Fibroblast of lung (primary cell): ENCODE measurements around the gene REPIN1. TPM values are rescaled to one million over a fixed set of nuclear protein-coding genes. Genes with fewer than 3 reads are reported as not detected.

Source experiments
- DNase-seq, 2 donors: peaks; one replicate each; pipeline versions ENCODE4 v3.0.0 to v3.0.0-alpha.2; 2010; ENCODE audit warnings: low read depth in 2 of 2
- H2AFZ ChIP-seq: 2 replicates; pipeline ENCODE4 v1.5.1; 2012; ENCODE audit warnings: low read length, control low read depth, inconsistent platforms
- H3K27ac ChIP-seq: 2 replicates; pipeline ENCODE4 v1.5.1; 2011; ENCODE audit warnings: low read length, control low read depth; ENCODE audit not compliant: insufficient read depth
- H3K27me3 ChIP-seq: 2 replicates; pipeline ENCODE4 v1.5.1; 2011; ENCODE audit warnings: mild to moderate bottlenecking, low read length; ENCODE audit not compliant: control insufficient read depth, insufficient read depth
- H3K36me3 ChIP-seq: 2 replicates; pipeline ENCODE4 v1.5.1; 2011; ENCODE audit warnings: low read length; ENCODE audit not compliant: control insufficient read depth, insufficient read depth
- H3K4me1 ChIP-seq: 2 replicates; pipeline ENCODE4 v1.5.1; 2011; ENCODE audit warnings: low read length; ENCODE audit not compliant: control insufficient read depth, insufficient read depth; ENCODE audit errors: extremely low read depth
- H3K4me2 ChIP-seq: 2 replicates; pipeline ENCODE4 v1.5.1; 2011; ENCODE audit warnings: low read length, control low read depth; ENCODE audit not compliant: insufficient read depth; ENCODE audit errors: extremely low read depth
- H3K4me3 ChIP-seq, 4 experiments: fragments of 200-600 bp in 1 of 4; sonication (generic) in 1 of 4; replicated peaks in 1 of 4; 2 replicates each; pipeline ENCODE4 v1.5.1; 2011 to 2016; ENCODE audit warnings: low read length in 4 of 4, low read depth in 3 of 4, mild to moderate bottlenecking in 3 of 4, control low read depth in 2 of 4, inconsistent platforms in 1 of 4, mixed read lengths in 1 of 4; ENCODE audit not compliant: insufficient read depth in 1 of 4; ENCODE audit errors: control extremely low read depth in 1 of 4
- H3K79me2 ChIP-seq: 2 replicates; pipeline ENCODE4 v1.5.1; 2012; ENCODE audit warnings: mild to moderate bottlenecking, low read length, inconsistent platforms; ENCODE audit not compliant: control insufficient read depth, insufficient read depth
- H3K9ac ChIP-seq: 2 replicates; pipeline ENCODE4 v1.5.1; 2011; ENCODE audit warnings: mild to moderate bottlenecking, low read length, control low read depth; ENCODE audit not compliant: insufficient read depth
- H3K9me3 ChIP-seq: 2 replicates; pipeline ENCODE4 v1.5.1; 2012; ENCODE audit warnings: low read depth, low read length; ENCODE audit not compliant: control insufficient read depth, insufficient read depth
- H4K20me1 ChIP-seq: 2 replicates; pipeline ENCODE4 v1.5.1; 2011; ENCODE audit warnings: low read length; ENCODE audit not compliant: control insufficient read depth, insufficient read depth; ENCODE audit errors: extremely low read depth
- CTCF ChIP-seq, 2 donors: IDR thresholded peaks in 1 of 2; conservative IDR thresholded peaks in 1 of 2; 1 replicate in 1 of 2; 2 replicates in 1 of 2; pipeline ENCODE4 v1.5.1; 2011 to 2012; ENCODE audit warnings: low read length in 2 of 2, control low read depth in 1 of 2, inconsistent platforms in 1 of 2, low read depth in 1 of 2, mild to moderate bottlenecking in 1 of 2
- EZH2 ChIP-seq: IDR thresholded peaks from 2 replicates; pipeline ENCODE4 v1.5.1; 2012; ENCODE audit warnings: low read length, control low read depth, mild to moderate bottlenecking; ENCODE audit errors: missing control alignments
- polyA plus RNA-seq, 2 donors: library from polyadenylated mRNA; depleted of rRNA in 1 of 2; stranded (reverse) in 1 of 2; unstranded in 1 of 2; fragments of >200 nt; gene quantifications; 2 replicates each; pipeline ENCODE4 v1.2.1, GENCODE V29; 2011 to 2012; ENCODE audit warnings: missing spikeins in 1 of 2
- total RNA-seq: library from RNA; depleted of rRNA; stranded (reverse); fragments of >200 nt; gene quantifications from 2 replicates; pipeline ENCODE4 v1.2.1, GENCODE V29; 2014

REPIN1 gene
- total and polyA plus RNA-seq, 2 donors (not counting 1 experiment from before 2014, with no cell fraction given), result 20.8 to 41.3 TPM

- Histone ChIP-seq H3K4me2 (no peak overlapping the region), H2AFZ (no peak overlapping the region), H3K4me1 (peaks cover 2% of the 10 kb centered on the region), H3K9me3 (no peaks in the 10 kb centered on the region), H3K36me3 (peaks cover 2% of the 10 kb centered on the region), H3K79me2 (no peaks in the 10 kb centered on the region), H3K4me3 (no peak overlapping the region), H3K27me3 (no peaks in the 10 kb centered on the region), H3K9ac (no peak overlapping the region), H4K20me1 (no peaks in the 10 kb centered on the region), H3K27ac (no peak overlapping the region)
- TF ChIP-seq CTCF (conservative IDR thresholded peaks at IDR 0.05 in 1 of 2, IDR thresholded peaks at IDR 0.05 in 1 of 2; ENCODE audit: low read depth in 1 of 2, low read length in 2 of 2), result no peak
- no peak for TF ChIP-seq EZH2
- DNase-seq, result no peak
Observed at GRCh38 chr7:150396851-150397260, 28.2 kb downstream of the REPIN1 start.

- Histone ChIP-seq H3K9me3 (no peaks in the 10 kb centered on the region), H3K27me3 (no peaks in the 10 kb centered on the region), H3K9ac (no peak overlapping the region), H4K20me1 (no peaks in the 10 kb centered on the region), H3K4me1 (peaks cover 2% of the 10 kb centered on the region), H3K4me2 (no peak overlapping the region), H3K79me2 (no peaks in the 10 kb centered on the region), H2AFZ (no peak overlapping the region), H3K36me3 (peaks cover 2% of the 10 kb centered on the region), H3K27ac (no peak overlapping the region), H3K4me3 (no peak overlapping the region)
- DNase-seq, result no peak
- TF ChIP-seq EZH2 (no peak), CTCF (conservative IDR thresholded peaks at IDR 0.05 in 1 of 2, IDR thresholded peaks at IDR 0.05 in 1 of 2; ENCODE audit: low read depth in 1 of 2, low read length in 2 of 2) (no peak)
Observed at GRCh38 chr7:150397346-150398107, 28.9 kb downstream of the REPIN1 start.

GRCh38 chr7:150398108-150398964 lies 29.7 kb downstream of the REPIN1 start:
- DNase-seq, result no peak
- H2AFZ ChIP-seq, result no peak overlapping the region
- TF ChIP-seq CTCF (conservative IDR thresholded peaks at IDR 0.05 in 1 of 2, IDR thresholded peaks at IDR 0.05 in 1 of 2; ENCODE audit: low read depth in 1 of 2, low read length in 2 of 2), result no peak
- TF ChIP-seq EZH2, result no peak

More at GRCh38 chr7:150398108-150398964, 29.7 kb downstream of the REPIN1 start:
- H3K9ac ChIP-seq, result no peak overlapping the region
- H3K4me3 ChIP-seq, result no peak overlapping the region
- peaks cover 2% of the 10 kb centered on the region for H3K36me3 ChIP-seq
- peaks cover 2% of the 10 kb centered on the region for H3K4me1 ChIP-seq
- H3K27me3 ChIP-seq, result no peaks in the 10 kb centered on the region
- no peak overlapping the region for H3K27ac ChIP-seq
- H4K20me1 ChIP-seq, result no peaks in the 10 kb centered on the region
- H3K79me2 ChIP-seq, result no peaks in the 10 kb centered on the region
- H3K4me2 ChIP-seq, result no peak overlapping the region
- H3K9me3 ChIP-seq, result no peaks in the 10 kb centered on the region
